Kidney capillary endothelial cell (primary cell): ENCODE results near the gene CTDSP2.

Source experiments
- DNase-seq: peaks from one replicate; pipeline ENCODE4 v3.0.0-alpha.2; 2018; ENCODE audit warnings: low spot score

Gene CTDSP2

DNA sequence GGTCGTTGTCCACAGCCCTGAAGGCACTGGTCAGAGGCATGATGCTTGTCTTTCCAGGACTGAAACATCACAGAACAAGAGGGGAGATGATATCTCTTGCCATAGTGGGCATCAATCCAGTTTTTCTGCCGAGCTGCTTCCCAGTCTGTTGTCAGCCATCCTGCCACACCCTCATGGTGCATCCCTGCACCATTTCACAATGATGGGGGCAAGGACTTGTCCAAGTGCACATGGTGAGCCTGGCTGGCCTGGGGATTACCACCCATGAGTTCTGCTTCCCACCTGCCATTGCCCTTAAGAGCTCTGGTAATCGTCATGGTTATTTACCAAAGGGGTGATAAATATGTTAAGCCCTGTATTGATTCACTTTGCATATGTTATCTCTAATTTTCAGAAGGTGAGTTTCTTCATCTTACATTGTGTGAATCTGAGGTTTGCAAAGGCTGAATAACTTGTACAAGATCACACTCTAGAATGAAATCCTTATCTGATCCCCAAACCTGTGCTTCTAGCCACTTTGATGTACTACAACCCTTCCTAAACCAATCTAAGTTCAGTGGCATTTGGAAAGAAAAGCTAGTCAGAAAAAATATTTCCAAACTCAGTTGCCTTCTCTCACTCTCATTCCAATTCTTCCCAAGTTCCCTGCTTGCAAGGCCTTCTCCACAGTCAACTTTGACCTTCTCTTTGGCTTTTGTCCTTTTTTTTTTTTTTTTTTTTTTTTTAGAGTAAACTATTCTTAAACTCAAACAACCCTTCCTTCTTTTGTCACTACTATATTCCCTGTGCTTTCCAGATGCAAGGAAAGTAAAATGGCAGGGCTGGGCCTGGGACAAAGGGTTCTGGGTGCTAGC lies 30.3 kb downstream of the CTDSP2 start:
- no peak for DNase-seq

DNA sequence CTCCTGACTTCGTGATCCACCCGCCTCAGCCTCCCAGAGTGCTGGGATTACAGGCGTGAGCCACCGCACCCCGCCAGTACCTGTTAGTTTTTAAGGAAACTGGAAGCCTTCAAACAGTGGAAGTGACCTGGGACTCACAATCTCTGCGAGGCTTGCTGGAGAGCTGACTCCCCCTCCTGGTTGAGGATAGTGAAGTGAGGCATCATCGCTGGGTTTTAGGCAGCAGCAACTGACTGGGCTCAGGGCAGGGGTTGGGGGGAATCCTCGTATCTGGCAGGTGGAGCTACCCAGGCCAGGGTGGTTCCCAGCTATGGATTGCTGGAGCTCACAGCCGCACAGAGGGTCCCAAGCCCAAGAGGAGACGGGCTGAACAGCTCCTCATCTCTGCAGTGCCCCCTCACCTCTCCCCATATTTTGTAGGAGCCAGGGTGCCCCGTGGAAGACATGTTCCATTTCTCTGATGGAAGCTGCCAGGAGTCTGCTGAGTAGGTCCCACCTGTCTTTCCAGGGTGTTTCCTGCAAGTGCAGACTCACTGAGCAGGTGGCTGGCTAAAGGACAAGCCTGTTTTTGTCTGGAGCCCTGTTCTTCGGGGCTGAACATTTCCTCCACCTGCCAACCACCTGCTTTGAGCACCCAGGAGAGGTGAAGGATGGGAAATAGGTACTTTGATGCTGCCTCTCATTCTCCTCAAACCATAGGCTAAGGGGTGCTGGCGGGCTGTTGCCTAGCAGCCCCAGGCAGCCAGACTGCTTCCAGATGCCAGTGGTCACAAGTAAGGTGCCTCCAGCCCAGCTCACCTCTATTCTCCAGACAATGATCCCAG lies 31.1 kb downstream of the CTDSP2 start:
- no peak for DNase-seq

DNA sequence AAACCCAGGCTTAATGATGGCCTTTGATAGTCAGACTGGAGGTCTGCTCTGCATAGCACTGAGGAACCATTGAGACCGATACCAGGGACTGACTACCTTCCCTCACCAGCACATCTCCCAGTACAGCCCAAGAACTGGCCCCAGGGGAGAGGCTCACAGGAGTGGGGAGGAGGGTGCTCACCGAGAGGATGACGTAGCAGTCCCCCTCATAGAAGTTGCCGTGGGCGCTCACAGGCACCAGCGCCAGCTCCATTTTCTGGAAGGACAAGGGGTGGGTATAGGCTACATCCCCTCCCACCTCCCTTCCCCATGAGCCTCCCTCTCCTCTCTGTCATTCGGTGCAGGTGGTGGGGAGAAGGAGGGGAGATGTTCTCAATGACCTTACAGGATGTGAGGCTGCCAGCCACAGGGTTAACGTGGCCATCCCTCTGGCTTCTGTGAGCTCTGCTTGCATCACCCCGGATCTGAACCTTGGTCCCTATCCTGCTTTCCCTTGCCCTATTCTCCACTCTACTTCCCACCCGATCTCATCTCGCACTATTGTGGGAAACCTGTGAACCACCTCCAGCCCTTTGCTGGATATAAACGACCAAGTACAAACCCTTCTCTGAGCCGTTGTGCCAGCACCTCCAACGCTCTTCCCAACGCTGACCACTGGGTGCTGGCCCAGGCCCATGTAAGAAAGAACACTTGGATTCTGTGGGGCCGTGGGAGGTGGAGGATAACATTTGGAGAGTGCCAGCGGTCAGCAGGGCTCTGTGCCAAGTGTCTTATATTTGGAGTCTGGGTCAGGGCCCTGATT lies 32.4 kb downstream of the CTDSP2 start:
- DNase-seq = no peak

- DNase-seq = no peak
Measured at GRCh38 chr12:57813111-57813970, 33.2 kb downstream of the CTDSP2 start.

- DNase-seq = no peak
Measured at GRCh38 chr12:57811028-57811755, 35.3 kb downstream of the CTDSP2 start.

DNA sequence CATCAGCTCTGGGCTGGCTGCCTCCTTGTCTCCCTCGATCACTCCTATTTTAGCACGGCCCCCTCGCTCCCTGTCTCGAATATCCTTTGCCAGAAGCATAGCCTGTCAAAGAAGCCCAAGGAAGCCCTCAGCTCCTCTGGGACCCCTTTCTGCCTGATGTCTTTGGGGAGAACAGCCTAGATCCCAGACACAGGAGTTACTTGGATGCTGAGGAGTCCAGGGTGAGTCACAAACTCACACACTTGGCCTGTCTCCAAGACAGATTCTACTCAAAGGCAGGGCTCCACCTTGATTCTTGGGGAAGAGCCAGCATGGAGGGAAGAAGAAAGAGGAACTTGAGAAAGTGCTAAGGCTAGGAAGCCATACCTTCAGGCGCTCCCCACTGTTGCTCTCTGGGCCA lies 36.1 kb downstream of the CTDSP2 start:
- no peak for DNase-seq

DNA sequence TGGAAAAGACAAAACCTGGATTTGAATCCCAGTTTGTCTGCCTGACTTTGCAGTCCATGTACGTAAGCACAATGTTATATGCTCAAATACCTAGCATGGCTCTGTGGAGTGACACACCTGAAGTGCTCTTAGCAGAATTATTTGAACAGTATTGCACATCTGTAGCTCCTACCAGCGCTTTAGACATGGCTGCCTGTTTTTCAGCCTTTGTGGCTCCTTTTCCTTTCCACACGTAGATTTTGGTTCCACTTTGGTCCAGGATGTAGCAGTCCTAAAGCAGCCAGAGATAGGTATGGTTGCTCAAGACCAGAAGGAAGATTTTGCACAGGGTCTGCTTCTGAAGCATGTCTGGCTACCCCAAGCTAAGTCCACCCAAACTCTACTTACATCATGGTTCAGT lies 37.1 kb downstream of the CTDSP2 start:
- no peak for DNase-seq

GRCh38 chr12:57808351-57808750 lies 38.2 kb downstream of the CTDSP2 start:
- DNase-seq = no peak

GRCh38 chr12:57807285-57807684 lies 39.2 kb downstream of the CTDSP2 start:
- no peak for DNase-seq

- no peak for DNase-seq
Measured at GRCh38 chr12:57806677-57807076, 39.9 kb downstream of the CTDSP2 start.

- peak; percentile 31 for DNase-seq
Measured at GRCh38 chr12:57803319-57803893, 43.1 kb downstream of the CTDSP2 start.

GRCh38 chr12:57802607-57803006 lies 43.9 kb downstream of the CTDSP2 start:
- no peak for DNase-seq

DNA sequence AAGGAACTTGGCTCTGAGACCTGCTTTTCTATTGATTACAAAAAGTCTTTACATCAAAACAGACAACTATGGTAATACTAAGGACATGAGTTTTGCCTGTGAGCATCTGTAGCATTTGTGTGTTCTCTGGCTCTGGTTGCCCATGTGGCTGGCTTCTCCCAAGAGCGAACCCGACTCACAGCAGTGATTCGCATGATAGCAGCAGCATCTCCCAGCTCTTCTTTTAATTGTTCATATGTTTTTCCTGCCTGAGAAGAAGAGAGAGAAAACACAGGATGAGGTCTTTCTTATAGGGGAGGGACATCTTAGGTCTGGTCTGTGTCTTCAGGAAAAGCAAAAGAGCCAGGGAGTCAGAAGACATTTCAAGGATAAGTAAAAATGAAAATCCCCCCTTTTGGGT lies 45.6 kb downstream of the CTDSP2 start:
- no peak for DNase-seq

DNA sequence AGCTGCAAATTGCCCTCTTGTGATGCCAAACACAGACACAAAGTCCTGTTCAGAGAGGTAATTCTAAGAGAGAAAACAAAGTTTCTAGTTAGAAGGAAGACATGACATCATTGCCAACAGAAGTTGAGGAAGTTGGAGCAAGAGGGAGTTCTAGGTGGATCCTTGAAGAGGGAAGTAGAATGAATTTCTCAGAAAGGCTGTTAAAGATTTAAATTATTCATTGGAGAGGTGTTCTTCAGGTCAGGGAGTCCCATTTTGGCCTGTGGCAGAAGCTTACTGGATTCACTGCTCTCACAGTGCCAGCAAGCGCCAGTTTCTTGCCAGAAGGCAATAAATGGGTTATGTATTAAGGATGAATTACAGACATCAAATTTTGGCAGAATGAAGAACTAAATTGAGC lies 48.6 kb downstream of the CTDSP2 start:
- DNase-seq = no peak

DNA sequence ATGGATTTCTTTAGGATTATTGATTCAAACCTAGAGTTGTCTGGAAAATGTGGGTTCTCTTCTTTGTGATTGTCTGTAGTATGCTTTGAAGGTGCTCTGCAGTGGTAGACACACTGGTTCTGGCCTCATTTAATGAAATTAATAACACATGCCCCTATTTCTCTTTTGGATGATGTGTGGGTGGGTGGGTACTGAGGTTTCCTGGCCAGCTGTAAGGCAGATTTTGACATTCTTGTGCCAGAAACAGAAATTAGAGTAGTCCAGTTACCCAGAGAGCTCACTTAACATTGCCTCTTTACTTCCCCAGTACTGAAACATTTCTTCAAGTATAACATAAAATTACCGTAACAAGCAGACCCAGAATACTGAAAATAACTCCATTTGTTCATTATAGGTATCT lies 49.5 kb downstream of the CTDSP2 start:
- DNase-seq = no peak

- DNase-seq = no peak
Measured at GRCh38 chr12:57795354-57795753, 51.2 kb downstream of the CTDSP2 start.

GRCh38 chr12:57793920-57794319 lies 52.6 kb downstream of the CTDSP2 start:
- DNase-seq = peak; percentile 21

- DNase-seq = no peak
Measured at GRCh38 chr12:57783861-57784260, 62.7 kb downstream of the CTDSP2 start.

GRCh38 chr12:57783466-57783801 lies 63.1 kb downstream of the CTDSP2 start:
- no peak for DNase-seq
